ENCODE measurements around the gene LY6G5C. TPM values are rescaled to one million over a fixed set of nuclear protein-coding genes. Genes with fewer than 3 reads are reported as not detected.

The LY6G5C gene
- total RNA-seq, 4 donors from 2014 or later: 0.95 to 2.2 TPM; not detected in 2

DNA sequence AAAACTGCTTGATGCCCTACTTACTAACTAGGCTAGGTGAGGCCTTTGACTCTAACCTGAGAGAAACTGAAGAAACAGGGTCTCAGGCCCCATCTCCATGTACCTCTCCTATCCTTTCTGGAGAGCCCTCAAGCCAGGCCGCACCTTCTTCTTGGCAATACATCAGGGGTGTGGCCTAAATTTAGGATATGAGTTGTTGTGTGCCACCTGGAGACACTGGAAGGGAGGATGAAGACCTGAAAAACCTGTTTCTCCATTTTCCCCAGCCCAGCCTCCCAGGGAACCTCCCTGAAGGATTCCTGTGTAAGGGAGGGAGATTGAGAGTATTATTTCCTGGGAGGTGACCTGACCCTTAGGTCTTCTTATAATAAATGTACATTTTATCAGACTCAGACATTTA, 37.4 kb upstream of the LY6G5C start:
- intact Hi-C loops (cut with DNase I; ENCODE audit: low total_unique reads): no loop called here
- 58% methylated on average over 1 of the region's 1 CpG; no CpG with 5 or more reads in 1 of the 2 donors for WGBS, 2 donors (ENCODE audit: low coverage in 1 of 2)
- H3K27ac ChIP-seq: peak overlapping the region; percentile 52 to 66 (median 60)

DNA sequence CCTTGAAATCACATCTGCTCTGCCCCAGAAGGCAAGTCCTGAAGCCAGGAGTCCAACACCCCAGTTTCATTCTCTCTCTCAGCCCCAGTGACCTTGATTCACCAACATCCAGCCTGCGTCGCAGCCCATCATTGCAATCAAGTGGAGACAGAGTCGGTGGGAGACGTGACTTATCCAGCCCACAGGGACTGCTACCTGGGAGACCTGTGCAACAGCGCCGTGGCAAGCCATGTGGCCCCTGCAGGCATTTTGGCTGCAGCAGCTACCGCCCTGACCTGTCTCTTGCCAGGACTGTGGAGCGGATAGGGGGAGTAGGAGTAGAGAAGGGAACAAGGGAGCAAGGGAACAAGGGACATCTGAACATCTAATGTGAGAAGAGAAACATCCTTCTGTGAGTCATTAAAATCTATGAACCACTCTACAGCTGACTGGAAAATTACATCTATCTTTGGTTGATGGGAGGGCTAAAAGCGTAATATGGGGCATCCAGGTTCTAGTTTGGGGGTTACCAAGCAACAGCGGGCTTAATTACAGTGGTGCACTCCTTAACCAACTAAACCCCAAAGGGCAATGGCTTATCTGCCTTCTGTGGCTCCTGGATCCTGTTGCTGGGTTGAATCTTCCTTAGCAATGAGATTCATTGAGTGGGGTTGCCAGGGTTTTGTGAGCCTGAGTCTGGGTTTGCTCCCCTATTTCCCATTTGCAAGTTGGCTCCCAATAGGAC, 36.8 kb upstream of the LY6G5C start:
- TF ChIP-seq POLR2AphosphoS5 (IDR thresholded peaks at IDR 0.05): no peak
- TF ChIP-seq, protein P1, sequence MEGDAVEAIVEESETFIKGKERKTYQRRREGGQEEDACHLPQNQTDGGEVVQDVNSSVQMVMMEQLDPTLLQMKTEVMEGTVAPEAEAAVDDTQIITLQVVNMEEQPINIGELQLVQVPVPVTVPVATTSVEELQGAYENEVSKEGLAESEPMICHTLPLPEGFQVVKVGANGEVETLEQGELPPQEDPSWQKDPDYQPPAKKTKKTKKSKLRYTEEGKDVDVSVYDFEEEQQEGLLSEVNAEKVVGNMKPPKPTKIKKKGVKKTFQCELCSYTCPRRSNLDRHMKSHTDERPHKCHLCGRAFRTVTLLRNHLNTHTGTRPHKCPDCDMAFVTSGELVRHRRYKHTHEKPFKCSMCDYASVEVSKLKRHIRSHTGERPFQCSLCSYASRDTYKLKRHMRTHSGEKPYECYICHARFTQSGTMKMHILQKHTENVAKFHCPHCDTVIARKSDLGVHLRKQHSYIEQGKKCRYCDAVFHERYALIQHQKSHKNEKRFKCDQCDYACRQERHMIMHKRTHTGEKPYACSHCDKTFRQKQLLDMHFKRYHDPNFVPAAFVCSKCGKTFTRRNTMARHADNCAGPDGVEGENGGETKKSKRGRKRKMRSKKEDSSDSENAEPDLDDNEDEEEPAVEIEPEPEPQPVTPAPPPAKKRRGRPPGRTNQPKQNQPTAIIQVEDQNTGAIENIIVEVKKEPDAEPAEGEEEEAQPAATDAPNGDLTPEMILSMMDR (IDR thresholded peaks at IDR 0.05): no peak
- Histone ChIP-seq H3K27me3 (no peaks in the 10 kb centered on the region), H3K4me1 (peaks cover 0 to 36% (median 26%) of the 10 kb centered on the region in 4 donors), H3K36me3 (no peaks in the 10 kb centered on the region), H3K9me3 (no peaks in the 10 kb centered on the region), H3K27ac (peak overlapping the region; percentile 13 to 63 (median 56)), H3K4me3 (no peak overlapping the region)
- intact Hi-C loops (cut with DNase I; ENCODE audit: low total_unique reads) (no loop called here), in situ Hi-C loops (cut with MboI; ENCODE audit: low pct_ligation_motif_present in 1 of 4, low pct_unique_long_range_greater_than_20kb in 1 of 4, low sequenced_read_pairs in 3 of 4) (no loop called here)
- no peak for DNase-seq
- WGBS, 2 donors (ENCODE audit: low coverage in 1 of 2): 74 to 81% methylated on average over 5 to 10 of the region's 10 CpGs

More for the DNA sequence above, 37.4 kb upstream of the LY6G5C start:
- TF ChIP-seq, protein P1 (IDR thresholded peaks at IDR 0.05): no peak
- TF ChIP-seq POLR2AphosphoS5 (IDR thresholded peaks at IDR 0.05): peak in 2 of 3 donors; percentile 23 to 51
- Histone ChIP-seq H3K27me3 (no peaks in the 10 kb centered on the region), H3K4me3 (no peak overlapping the region), H3K4me1 (peaks cover 0 to 36% (median 26%) of the 10 kb centered on the region in 4 donors), H3K9me3 (no peaks in the 10 kb centered on the region), H3K36me3 (no peaks in the 10 kb centered on the region)
- in situ Hi-C loops (cut with MboI; ENCODE audit: low pct_ligation_motif_present in 1 of 4, low pct_unique_long_range_greater_than_20kb in 1 of 4, low sequenced_read_pairs in 3 of 4): no loop called here
- peak; percentile 78 for DNase-seq

DNA sequence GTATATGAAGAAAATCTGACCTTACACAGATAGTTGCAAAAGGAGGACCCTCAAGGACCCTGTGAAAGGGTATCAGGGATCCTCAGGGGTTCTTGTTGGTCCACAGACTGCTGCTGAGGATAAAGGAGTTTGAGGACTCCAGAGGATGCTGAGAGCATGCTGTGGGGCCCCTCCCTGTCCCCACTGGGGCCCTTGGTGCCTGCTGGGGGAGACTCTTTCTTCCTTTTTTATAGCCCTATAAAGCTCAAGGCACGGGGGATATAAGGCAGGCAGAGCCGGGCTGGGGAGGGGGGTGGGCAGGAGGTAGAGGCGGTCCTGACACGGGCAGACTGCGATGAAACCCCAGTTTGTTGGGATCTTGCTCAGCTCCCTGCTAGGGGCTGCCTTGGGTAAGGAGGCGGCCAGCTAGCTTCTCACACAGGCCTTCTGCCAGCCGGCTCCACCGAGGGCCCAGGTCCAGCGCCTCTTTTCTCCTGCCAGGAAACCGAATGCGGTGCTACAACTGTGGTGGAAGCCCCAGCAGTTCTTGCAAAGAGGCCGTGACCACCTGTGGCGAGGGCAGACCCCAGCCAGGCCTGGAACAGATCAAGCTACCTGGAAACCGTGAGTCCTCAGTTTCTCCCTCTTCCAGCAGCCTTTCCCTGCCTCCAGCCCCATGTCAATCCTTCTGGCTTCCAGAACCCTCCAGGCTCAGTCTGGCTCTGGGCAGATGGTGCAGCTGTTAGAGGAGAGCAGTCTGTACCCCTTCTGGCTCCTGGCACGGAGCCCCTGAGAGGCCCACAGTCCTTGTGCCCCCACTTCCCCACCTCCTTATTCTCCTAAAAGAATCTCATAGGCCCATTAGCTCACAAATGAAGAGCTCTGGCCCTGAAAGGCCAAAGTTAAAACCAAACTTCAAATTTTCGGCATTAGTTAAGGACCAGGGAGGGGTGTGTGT, 34.4 kb upstream of the LY6G5C start, which contains the start of gene LY6G6D:
TSS of gene LY6G6D (plus strand) at position 327 of the 937 bp plus-strand sequence. CDS start at position 335, 8 bp downstream.
- TF ChIP-seq EP300 (IDR thresholded peaks at IDR 0.05; ENCODE audit: low read depth) (no peak), POLR2AphosphoS5 (IDR thresholded peaks at IDR 0.05) (no peak), POLR2A (IDR thresholded peaks at IDR 0.05) (no peak)
- TF ChIP-seq, protein P1 (IDR thresholded peaks at IDR 0.05): no peak
- in situ Hi-C loops (cut with MboI; ENCODE audit: low pct_ligation_motif_present in 1 of 4, low pct_unique_long_range_greater_than_20kb in 1 of 4, low sequenced_read_pairs in 3 of 4): no loop called here
- H3K4me3 ChIP-seq: no peak within 1 kb of the TSS
- no peaks in the 10 kb centered on the region for H3K9me3 ChIP-seq
- H3K4me1 ChIP-seq: peaks cover 0 to 45% (median 32%) of the 10 kb centered on the region in 4 donors
- peak within 1 kb of the TSS; percentile 15 to 64 (median 44) for H3K27ac ChIP-seq
- DNase-seq: no peak
- intact Hi-C loops (cut with DNase I; ENCODE audit: low total_unique reads): no loop called here
- 60% methylated on average over 9 of the region's 16 CpGs; no CpG with 5 or more reads in 1 of the 2 donors for WGBS, 2 donors (ENCODE audit: low coverage in 1 of 2)
- no peaks in the 10 kb centered on the region for H3K36me3 ChIP-seq
- no peaks in the 10 kb centered on the region for H3K27me3 ChIP-seq
